Activated T-cell treated with anti-CD3 and anti-CD28 coated beads for 48 hours (primary cell): ENCODE measurements around the gene CAPN2.

Experiments
- DNase-seq: peaks from one replicate; pipeline ENCODE4 v3.0.0-alpha.2; 2020; ENCODE audit warnings: low read depth

The CAPN2 gene

GRCh38 chr1:223761411-223761810, 49.1 kb downstream of the CAPN2 start:
- no peak for DNase-seq

- no peak for DNase-seq
Observed at GRCh38 chr1:223763251-223763650, 50.9 kb downstream of the CAPN2 start.

GRCh38 chr1:223763881-223764280, 51.5 kb downstream of the CAPN2 start:
- no peak for DNase-seq

- DNase-seq = no peak
Observed at GRCh38 chr1:223765036-223765718, 52.8 kb downstream of the CAPN2 start.

DNA sequence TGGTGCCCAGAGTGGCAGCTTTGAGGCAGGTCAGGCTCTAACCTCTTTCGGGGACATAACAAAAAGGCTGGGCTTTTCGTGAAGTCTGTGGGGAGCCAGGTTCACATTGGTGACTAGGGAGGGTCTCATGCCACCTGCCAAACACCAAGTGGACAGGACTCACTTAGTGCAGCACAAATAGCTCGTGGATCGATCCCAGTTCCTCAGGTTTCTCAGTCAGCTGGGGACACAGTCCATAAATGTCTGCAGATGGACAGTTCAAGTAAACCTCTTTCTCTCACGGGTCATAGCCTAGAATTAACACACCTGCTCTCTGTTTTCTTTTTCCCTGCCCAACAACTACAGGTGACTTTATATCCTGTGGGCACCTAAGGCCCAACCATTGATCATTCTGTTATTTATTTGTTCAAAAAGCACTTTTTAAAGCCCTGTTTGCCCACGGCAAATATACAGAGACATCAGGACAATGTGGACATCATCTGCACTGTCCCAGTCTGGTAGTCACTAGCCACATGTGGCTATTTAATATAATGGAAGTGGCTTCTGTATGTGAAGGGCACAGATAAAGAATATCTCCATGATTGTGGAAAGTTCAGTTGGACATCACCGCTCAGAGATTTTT, 53.5 kb downstream of the CAPN2 start:
- DNase-seq = no peak

GRCh38 chr1:223770621-223771315, 58.4 kb downstream of the CAPN2 start:
- no peak for DNase-seq

- no peak for DNase-seq
Observed at GRCh38 chr1:223771469-223771813, 59.1 kb downstream of the CAPN2 start.

DNA sequence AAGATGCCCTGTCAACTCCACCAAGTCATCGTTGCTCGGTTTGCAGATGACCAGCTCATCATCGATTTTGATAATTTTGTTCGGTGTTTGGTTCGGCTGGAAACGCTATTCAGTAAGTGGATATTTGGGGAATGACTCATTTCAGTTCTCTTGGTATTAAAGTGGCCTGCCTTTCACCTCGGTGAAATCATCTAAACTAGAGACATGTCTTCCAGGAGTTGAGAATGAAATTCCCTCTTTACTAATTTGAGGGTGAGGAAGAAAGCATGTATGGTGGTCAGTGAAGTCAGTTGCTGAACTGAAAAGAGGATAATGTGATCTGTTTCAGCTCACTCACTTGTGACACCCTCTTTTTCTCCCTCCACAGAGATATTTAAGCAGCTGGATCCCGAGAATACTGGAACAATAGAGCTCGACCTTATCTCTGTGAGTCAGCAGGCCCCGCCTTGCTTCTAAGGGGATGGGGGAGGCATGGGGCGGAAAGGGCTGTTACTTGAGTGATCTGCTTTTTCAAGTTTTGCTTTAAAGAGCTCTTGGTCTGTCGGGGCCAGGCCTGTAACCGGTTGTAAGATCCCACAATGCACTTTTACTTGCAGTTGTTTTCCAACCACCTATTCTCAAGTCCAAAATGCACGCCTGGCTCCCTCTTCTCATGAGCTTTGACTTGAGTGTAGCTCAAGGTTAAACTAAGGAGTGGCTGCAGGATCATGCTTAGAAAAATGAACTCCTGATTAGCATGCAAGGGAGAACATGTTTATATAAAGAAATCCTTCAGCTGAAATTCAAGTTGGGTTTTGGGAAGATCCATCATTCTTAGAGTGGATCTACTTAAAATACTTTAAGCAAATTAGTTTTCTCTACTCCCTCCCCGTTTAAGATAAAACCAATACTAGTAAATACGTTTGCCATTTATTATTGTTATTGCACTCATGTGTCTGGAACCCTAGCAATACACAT, 59.8 kb downstream of the CAPN2 start:
- DNase-seq = no peak

DNA sequence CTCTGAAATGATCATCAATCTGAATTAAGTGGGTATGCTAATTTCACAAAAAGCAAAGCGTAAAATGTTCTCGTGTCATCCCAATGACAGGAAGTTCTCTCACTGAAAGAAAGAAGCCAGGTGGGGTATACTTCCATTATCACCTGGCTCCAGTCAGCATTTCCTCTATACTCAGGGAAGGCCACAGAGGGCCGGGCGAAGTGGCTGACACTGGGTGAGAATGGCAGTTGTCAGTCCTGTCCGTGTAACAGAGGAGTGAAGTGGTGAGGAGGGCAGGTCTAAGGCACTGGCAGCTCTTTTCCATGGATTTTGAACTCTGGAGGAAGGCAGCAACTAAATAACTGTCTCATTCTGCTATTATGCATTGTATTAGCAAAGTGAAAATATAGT, 60.4 kb downstream of the CAPN2 start:
- no peak for DNase-seq

DNA sequence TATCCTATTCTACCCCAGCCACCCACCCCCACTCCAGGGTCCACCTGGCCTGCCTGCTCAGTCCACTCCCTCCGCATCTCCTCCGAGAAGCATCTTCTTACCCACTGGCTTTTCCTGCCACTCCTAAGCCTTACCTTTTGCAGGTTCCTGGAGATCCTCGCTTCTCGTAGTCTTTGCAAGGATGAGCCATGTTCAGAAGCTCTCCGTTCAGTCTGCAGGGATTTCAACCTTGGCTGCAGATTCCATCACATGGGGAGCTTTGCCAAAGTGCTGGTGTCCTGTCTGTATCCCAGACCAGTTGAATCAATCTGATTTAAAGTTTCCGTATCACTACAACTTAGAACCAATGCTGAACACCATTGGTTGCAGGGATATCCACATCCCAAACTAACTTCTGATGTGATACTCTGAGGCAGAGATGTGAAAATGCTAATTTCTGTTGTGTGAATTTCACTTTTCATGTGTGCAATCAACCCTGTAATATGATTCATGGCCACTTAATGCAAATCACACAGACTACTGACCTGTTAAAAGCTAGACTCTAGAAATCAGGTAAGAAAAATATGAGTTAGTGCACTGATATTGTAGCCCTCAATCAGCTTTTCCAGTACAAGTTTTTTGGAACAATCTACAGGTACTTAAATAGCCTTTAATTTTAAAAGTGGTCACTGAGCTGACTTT, 61.9 kb downstream of the CAPN2 start:
- no peak for DNase-seq

- no peak for DNase-seq
Observed at GRCh38 chr1:223775054-223775453, 62.7 kb downstream of the CAPN2 start.

- DNase-seq = no peak
Observed at GRCh38 chr1:223775711-223776074, 63.4 kb downstream of the CAPN2 start.

GRCh38 chr1:223776075-223776814, 63.9 kb downstream of the CAPN2 start:
- peak; percentile 31 for DNase-seq

DNA sequence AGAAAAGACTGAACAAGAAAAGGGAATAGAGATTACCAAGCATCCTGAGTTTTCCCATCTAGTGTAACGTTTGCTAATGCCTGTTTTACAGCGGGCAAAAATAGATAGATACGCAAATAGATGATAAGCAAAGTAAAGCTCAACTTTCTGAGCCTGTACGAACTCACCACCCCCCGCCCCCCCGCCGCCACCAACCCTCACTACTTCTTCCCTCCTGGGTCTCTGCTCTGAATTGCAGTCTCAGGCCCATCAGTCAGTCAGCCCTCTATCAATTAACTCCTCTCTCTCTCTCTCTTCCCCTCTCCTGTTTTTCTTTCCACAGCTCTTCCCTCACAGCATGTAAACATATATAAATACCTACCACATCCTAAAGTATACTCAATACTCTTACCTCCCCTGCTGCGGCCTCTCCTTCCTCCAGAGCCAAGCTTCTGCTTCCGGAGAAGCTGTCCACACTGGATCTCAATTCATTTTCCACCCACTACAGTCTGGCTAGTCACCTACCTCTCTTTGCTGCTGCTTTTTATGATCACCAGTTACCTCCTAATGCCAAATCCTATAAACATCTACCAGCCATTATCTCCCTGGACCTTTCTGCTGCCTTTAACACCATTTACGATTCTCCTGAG, 64.6 kb downstream of the CAPN2 start:
- no peak for DNase-seq

DNA sequence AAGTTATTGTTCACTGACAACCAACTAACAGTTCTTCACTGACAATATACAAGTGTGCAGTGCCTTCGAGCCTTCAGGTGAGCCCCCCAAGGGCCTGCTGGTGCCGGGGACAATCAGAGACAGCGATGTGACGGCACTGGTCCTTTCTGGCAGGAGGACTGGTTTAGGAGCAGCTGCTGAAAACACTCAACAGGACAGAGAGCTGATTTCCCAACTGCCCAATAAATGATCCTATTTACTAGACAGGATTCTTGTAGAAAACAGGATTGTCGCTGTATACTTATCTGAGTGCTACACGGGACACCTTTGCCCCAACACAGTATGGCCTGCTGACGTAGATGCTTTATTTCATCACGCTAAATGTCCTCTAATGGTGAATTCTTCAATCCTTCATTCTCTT, 68.0 kb downstream of the CAPN2 start:
- DNase-seq = no peak

DNA sequence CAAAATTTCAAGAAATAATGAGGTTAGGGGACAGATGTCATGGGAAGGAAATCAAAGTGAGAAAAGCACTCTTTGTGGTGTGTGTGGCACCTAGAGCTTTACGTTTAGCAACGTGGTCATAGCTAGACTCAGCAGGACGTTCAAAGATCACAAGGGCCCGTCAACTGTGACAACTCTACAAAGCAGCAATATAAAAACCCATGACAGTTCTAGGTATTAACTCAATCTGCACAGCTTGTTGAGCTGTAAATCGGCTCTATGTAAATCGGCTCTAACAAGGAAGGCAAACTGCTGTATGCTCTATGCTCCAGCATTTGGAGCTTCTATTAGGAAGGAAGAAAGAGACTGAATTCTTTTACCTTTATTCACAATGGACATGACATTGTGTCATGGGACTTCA, 68.6 kb downstream of the CAPN2 start:
- DNase-seq = no peak

DNA sequence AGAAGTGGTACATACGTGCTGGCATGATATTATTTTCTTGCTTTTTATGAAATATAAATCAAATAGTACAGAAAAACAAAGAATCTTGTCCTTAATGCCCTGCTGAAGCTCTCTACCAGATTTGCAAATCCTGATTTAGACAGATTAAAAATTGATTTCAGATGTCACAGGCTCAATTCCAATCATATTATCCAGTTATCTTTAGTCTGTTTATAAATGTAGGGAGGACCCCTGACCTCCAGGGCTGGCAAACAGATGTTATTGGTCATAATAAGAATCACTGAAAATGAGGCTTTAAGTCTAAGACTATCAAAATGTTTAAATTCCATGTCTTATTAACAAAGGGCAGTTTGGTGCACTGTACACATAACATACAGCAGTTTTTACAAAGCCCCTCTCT, 71.3 kb downstream of the CAPN2 start:
- DNase-seq = no peak

GRCh38 chr1:223784541-223784940, 72.2 kb downstream of the CAPN2 start:
- DNase-seq = no peak

GRCh38 chr1:223785808-223786207, 73.5 kb downstream of the CAPN2 start:
- DNase-seq = no peak

DNA sequence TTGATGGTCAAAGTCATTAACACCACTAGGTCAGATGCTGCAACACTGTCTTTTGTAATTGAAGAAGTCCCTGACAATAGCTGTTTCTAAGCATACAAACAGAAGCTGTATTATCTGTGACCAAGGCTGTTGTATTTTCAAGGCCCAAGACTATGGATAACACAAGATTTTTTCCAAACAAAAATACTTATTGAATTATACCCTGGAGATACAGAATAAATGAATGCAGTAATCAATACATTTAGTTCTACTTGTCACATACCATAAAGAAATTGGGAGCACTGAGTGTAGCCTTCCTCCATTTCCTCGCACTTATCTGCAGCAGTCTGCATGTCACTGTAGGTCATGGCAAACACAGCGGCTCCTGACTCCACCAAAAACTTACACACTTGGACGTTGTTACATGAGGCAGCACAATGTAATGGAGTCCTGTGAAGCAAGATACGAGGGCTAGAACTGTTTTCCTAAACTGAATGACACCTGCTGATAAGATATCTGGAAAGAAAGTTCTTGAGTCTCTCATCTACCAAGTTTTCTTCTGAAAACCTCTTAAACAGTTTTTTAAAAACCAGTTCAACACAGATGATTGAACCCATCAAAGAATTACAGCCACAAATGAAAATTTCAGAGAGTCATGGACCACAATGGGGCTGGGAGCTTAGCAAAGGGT, 76.5 kb downstream of the CAPN2 start:
- no peak for DNase-seq
